ENCODE measurements around the gene NCAN. TPM values are rescaled to one million over a fixed set of nuclear protein-coding genes. Genes with fewer than 3 reads are reported as not detected.
A peak's percentile ranks its signal among the peaks of the same experiment; 100 is the strongest.

NCAN gene
- total and polyA plus RNA-seq, 2 of the 13 experiments (the other 11 are each of a cell fraction or from before 2014, with no cell fraction given) = not detected

- TF ChIP-seq, protein P1, sequence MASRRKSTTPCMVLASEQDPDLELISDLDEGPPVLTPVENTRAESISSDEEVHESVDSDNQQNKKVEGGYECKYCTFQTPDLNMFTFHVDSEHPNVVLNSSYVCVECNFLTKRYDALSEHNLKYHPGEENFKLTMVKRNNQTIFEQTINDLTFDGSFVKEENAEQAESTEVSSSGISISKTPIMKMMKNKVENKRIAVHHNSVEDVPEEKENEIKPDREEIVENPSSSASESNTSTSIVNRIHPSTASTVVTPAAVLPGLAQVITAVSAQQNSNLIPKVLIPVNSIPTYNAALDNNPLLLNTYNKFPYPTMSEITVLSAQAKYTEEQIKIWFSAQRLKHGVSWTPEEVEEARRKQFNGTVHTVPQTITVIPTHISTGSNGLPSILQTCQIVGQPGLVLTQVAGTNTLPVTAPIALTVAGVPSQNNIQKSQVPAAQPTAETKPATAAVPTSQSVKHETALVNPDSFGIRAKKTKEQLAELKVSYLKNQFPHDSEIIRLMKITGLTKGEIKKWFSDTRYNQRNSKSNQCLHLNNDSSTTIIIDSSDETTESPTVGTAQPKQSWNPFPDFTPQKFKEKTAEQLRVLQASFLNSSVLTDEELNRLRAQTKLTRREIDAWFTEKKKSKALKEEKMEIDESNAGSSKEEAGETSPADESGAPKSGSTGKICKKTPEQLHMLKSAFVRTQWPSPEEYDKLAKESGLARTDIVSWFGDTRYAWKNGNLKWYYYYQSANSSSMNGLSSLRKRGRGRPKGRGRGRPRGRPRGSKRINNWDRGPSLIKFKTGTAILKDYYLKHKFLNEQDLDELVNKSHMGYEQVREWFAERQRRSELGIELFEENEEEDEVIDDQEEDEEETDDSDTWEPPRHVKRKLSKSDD (CRISPR knock-in tag; IDR thresholded peaks at IDR 0.05; ENCODE audit: low read depth) = no peak
- peak; percentile 91 for TF ChIP-seq TGIF2 (CRISPR knock-in tag; IDR thresholded peaks at IDR 0.05)
- TF ChIP-seq JUNB (CRISPR knock-in tag; IDR thresholded peaks at IDR 0.05; ENCODE audit: borderline replicate concordance) = no peak
- no peak for TF ChIP-seq RFX5 (IDR thresholded peaks at IDR 0.05; ENCODE audit: low read depth, low read length)
- peak; percentile 48 for TF ChIP-seq JARID2 (CRISPR knock-in tag; IDR thresholded peaks at IDR 0.05; ENCODE audit: insufficient replicate concordance)
- peak; percentile 97 for TF ChIP-seq PTBP1 (IDR thresholded peaks at IDR 0.05; ENCODE audit: low read depth, low read length, poor library complexity, severe bottlenecking)
- no peak for TF ChIP-seq PBX2 (CRISPR knock-in tag; IDR thresholded peaks at IDR 0.05)
- peak; percentile 56; the same call in 1 of the 2 replicates for TF ChIP-seq SMAD3 (CRISPR knock-in tag; IDR thresholded peaks at IDR 0.05)
- TF ChIP-seq PHB2 (IDR thresholded peaks at IDR 0.05; ENCODE audit: partially characterized antibody) = no peak
- peak; percentile 43 for TF ChIP-seq MEF2D (CRISPR knock-in tag; IDR thresholded peaks at IDR 0.05)
- TF ChIP-seq, protein P2, sequence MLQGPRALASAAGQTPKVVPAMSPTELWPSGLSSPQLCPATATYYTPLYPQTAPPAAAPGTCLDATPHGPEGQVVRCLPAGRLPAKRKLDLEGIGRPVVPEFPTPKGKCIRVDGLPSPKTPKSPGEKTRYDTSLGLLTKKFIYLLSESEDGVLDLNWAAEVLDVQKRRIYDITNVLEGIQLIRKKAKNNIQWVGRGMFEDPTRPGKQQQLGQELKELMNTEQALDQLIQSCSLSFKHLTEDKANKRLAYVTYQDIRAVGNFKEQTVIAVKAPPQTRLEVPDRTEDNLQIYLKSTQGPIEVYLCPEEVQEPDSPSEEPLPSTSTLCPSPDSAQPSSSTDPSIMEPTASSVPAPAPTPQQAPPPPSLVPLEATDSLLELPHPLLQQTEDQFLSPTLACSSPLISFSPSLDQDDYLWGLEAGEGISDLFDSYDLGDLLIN (CRISPR knock-in tag; IDR thresholded peaks at IDR 0.05; ENCODE audit: borderline replicate concordance) = no peak
- TF ChIP-seq KDM1A (CRISPR knock-in tag; IDR thresholded peaks at IDR 0.05) = no peak
- TF ChIP-seq YEATS4 (CRISPR knock-in tag; IDR thresholded peaks at IDR 0.05; ENCODE audit: borderline replicate concordance) = peak; percentile 84; the same call in 1 of the 2 replicates
- TF ChIP-seq ZFP36L2 (CRISPR knock-in tag; IDR thresholded peaks at IDR 0.05) = peak; percentile 25; the same call in 1 of the 2 replicates
- peak; percentile 94 for TF ChIP-seq THAP11 (CRISPR knock-in tag; IDR thresholded peaks at IDR 0.05)
- TF ChIP-seq ZNF615 (CRISPR knock-in tag; IDR thresholded peaks at IDR 0.05; ENCODE audit: borderline replicate concordance) = peak; percentile 14; the same call in 1 of the 2 replicates
- no peak; the same call in 1 of the 2 replicates for TF ChIP-seq ZNF225 (CRISPR knock-in tag; IDR thresholded peaks at IDR 0.05)
- TF ChIP-seq ZNF329 (CRISPR knock-in tag; IDR thresholded peaks at IDR 0.05; ENCODE audit: low read depth) = 0 out of 2 replicates have a peak, but pooled peaks have one; percentile 37
- TF ChIP-seq TAF1 (CRISPR knock-in tag; IDR thresholded peaks at IDR 0.05) = peak; percentile 90
- no peak; the same call in 1 of the 2 replicates for TF ChIP-seq ZSCAN20 (CRISPR knock-in tag; IDR thresholded peaks at IDR 0.05; ENCODE audit: borderline replicate concordance)
- TF ChIP-seq ETV5 (CRISPR knock-in tag; IDR thresholded peaks at IDR 0.05; ENCODE audit: borderline replicate concordance) = peak; percentile 63; the same call in 1 of the 2 replicates
- TF ChIP-seq CEBPG (CRISPR knock-in tag; IDR thresholded peaks at IDR 0.05) = peak; percentile 35; the same call in 1 of the 2 replicates
- TF ChIP-seq ZNF772 (CRISPR knock-in tag; IDR thresholded peaks at IDR 0.05) = peak; percentile 84; the same call in 1 of the 2 replicates
- TF ChIP-seq ZKSCAN1 (IDR thresholded peaks at IDR 0.05; ENCODE audit: low read length) = 0 out of 2 replicates have a peak, but pooled peaks have one; percentile 13
- TF ChIP-seq BRD4 (CRISPR knock-in tag; IDR thresholded peaks at IDR 0.05) = no peak
- peak; percentile 80 for TF ChIP-seq NFYB (CRISPR knock-in tag; IDR thresholded peaks at IDR 0.05)
Observed at GRCh38 chr19:19192078-19192882, 19.5 kb upstream of the NCAN start, which contains the start of the genes BORCS8 and RFXANK (continued).

Data from HepG2 (cell line).